IPS-NIHi7 (cell line): ENCODE results near the gene PRKAR1A.
"Not testable (repeated sequence)": the region's sequence is repeated elsewhere in the genome, so short reads cannot be mapped to it uniquely, and the experiment has no call there.

ENCODE experiments used
- DNase-seq: peaks from one replicate; pipeline ENCODE4 v3.0.0; 2012; ENCODE audit warnings: mixed read lengths; ENCODE audit errors: extremely low spot score

PRKAR1A gene

DNA sequence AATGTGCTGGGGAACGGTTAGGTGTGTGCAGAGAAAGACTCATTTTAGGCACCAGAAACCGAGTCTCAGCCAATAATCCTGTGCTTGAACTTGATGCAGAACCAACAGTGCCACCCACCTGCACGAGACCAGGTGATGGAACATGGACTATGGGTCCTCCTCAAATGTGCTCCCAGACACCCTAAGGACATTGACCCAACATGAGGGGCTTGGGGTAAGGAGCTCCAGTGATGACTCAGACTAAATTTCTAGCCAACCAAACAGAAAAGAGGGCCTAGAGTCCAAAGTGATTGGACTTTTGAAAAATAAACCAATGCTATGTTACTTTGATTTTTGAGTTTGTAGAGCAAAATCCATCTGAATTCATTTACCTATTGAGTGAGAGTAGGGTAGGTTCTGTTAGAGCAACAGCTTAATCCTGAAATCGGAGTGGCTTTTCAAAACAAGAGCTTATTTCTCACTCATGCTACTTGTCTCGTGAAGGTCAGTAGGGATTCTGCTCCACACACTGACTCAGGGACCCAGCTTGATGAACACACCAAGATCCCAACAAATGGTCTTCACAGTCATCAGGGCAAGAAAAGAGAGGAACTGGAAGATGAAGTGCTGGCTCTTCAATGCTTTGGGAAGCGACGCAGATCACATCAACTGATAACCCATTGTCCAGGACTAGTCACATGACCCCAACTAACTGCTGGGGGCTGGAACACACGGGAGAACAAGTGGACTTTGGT is 67.1 kb downstream of the PRKAR1A start:
- no peak for DNase-seq

- no peak for DNase-seq
Measured at GRCh38 chr17:68580236-68580770, 68.1 kb downstream of the PRKAR1A start.

- DNase-seq: no peak
Measured at GRCh38 chr17:68581863-68582645, 69.8 kb downstream of the PRKAR1A start.

- not testable (repeated sequence) for DNase-seq
Measured at GRCh38 chr17:68582867-68583266, 70.6 kb downstream of the PRKAR1A start.

GRCh38 chr17:68584581-68585303 is 72.5 kb downstream of the PRKAR1A start:
- no peak for DNase-seq

DNA sequence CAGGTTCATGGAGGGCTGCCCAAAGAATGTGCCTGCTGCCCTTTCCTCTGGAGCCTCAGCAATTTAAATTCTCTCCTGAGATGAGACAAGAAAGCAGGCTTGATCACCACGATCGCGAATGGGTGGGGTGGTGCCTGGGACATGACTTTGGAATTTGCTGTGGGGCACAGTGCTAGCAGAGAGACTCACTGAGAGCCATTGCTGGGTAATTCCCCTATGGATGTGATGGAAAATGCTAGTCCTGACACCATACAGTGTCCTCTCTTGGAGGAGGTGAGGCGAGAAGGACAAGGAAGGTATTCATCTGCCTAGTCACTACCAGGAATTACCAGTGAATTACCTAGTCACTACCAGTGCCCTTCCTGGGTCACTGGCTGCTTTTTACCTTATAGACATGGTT is 73.4 kb downstream of the PRKAR1A start:
- DNase-seq: no peak

GRCh38 chr17:68587026-68587425 is 74.8 kb downstream of the PRKAR1A start:
- DNase-seq: no peak

GRCh38 chr17:68587847-68588246 is 75.6 kb downstream of the PRKAR1A start:
- no peak for DNase-seq

GRCh38 chr17:68588362-68588761 is 76.1 kb downstream of the PRKAR1A start:
- DNase-seq: no peak

- DNase-seq: no peak
Measured at GRCh38 chr17:68589086-68589485, 76.9 kb downstream of the PRKAR1A start.

DNA sequence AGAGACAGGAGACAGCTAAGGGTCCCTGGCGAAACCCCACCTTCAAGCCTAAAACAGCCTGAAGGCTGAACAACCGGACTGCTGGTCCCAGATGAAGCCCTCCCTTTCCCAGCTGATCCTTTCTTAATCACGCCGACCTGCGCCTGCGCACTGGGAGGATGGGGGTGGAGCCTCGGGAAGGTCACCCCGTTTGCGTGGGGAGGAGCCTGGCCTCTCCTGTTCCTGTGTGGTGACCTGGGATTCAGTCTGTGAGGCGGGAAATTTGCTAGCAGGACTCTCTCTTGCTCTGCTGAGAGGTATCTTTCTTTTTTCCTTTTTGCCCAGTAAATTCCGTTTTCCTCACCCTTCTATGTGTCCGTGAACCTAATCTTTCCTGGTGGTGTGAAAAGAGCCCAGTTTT is 79.4 kb downstream of the PRKAR1A start:
- DNase-seq: peak; percentile 46

GRCh38 chr17:68592009-68592408 is 79.8 kb downstream of the PRKAR1A start:
- DNase-seq: no peak

DNA sequence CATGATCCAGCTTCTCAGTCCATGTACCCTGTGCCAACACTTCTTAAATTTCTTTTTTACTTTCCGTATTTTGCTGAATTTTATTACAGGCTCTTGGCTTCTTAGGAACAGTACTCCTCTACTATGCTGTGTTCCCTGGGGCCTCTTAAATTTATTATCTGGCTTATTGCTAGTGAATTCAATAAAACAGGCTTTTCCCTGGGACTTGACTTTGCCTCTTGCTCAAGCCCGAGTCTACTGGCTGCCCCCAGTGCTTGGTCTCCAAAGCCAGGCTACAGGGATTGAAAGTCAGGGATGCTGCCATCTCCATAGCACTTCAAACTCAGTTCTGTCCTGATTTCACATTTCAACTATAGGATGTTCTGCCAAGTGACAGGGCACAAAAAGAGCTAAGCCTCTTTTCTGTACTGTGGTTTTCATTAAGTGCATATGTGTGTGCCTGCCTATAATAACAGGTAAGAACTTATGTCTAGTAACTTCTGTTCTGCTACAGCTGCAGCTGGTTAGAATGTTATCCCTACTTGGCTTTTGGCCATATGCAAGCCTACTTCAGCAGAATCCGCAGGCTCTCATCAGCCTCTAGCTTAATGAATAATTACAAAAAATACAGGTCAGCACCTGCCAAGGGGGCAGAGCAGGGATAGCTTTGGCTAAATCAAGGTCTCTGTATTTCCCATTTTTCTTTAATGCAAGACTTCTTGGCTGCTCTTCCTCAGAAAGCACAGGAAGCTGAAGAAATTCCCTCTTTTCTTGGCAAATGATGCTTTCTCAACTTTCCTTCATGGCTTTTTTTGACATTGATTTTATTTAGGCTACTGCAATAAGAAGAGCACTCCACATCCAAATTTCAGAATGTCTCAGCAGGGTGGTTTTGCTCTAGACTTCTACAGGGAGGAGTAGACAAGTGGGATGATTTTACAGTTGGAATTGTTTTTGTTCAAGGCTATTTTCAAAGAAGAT is 80.7 kb downstream of the PRKAR1A start:
- DNase-seq: no peak

- no peak for DNase-seq
Measured at GRCh38 chr17:68594552-68594951, 82.3 kb downstream of the PRKAR1A start.

DNA sequence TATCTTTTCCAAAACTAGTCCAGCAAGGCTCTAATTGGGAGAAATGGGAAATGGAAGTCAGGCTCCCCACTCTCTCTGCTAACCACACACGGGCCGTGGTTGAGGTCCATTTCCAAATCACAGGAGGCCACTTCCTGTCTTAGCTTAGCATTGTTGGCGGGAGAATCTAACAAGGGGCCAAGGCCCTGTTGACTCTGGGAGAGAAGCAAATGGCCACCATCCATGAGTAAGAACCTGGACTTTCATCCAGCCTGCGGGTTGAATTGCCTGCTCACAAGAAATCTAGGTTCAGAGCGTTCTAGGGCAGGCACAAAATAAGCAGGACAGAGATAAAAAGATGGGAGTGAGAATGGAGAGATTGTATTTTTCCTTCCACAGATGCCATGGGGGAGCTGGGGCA is 83.3 kb downstream of the PRKAR1A start:
- no peak for DNase-seq

DNA sequence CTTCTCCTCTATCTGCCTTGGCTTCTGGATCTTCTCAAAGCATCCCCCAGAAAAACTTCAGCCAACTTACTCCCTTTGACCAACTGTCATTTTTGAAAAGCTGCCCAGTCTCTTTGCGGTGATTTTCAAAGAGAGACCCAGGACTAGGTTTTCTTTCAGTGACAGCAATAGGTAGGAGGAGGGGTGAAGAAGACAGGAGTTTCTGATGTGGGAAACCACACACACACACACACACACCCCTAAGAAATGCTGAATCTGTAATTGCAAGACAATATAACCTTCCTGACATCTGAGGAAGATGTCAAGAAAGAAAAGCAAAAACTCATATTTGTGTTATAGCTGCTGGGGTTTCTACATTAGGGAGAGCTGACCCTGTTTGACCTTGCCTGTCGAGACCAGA is 83.8 kb downstream of the PRKAR1A start:
- DNase-seq: no peak

DNA sequence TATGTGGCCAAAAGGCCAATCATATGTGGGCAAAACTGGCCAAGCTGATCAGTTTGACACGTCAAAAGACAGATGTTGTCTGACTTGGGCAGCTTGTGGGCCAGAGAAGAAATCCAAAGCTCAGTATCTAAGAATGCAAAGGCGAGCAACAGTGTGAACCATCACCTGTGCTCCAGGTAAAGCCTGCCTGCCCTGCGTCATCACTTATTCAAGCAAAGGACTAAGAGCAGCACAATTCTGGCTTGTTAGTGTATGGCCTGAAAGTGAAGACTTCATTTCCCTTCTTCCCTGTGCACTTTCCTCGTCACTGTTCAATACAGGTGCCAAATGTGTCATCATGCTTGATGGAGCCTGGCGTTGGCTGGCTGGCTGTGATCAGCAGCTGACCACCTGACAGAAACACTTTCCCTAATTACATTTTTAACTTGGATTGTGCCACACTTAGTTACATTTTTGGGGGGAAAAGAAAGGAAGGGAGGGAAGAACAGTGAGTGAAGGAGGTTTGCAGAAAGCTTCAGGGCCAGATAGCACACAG is 84.2 kb downstream of the PRKAR1A start:
- DNase-seq: no peak

DNA sequence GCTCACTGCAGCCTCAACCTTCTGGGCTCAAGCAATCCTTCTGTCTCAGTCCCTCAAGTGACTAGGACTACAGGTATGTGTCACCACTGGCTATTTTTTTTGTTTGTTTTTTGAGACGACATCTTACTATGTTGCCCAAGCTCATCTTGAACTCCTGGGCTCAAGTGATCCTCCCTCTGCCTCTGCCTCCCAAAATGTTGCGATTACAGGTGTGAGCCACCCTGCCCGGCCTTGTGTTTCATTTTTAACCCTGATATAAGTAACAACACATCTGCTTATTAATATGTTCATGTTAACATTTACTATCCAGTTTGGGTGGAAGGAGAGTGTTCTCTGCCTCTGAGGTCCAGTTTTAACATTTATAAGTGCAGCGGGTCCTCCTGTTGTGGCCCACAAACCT is 85.8 kb downstream of the PRKAR1A start:
- DNase-seq: no peak

GRCh38 chr17:68598545-68598961 is 86.3 kb downstream of the PRKAR1A start:
- DNase-seq: no peak

GRCh38 chr17:68599091-68599490 is 86.9 kb downstream of the PRKAR1A start:
- no peak for DNase-seq

GRCh38 chr17:68599552-68600066 is 87.4 kb downstream of the PRKAR1A start:
- no peak for DNase-seq
